HEK293 (cell line): ENCODE results near the gene IRF8.

ENCODE experiments used
- CTCF ChIA-PET: fragments of 350-600 bp; formaldehyde crosslinking; extraction: SDS; loops from one replicate; lab custom pipeline; 2021; ENCODE audit warnings: antibody characterized with exemption; lab: Yijun Ruan, JAX
- POLR2A ChIA-PET: fragments of 300-600 bp; formaldehyde crosslinking; extraction: SDS; loops from one replicate; lab custom pipeline; 2020; ENCODE audit warnings: antibody characterized with exemption, inconsistent platforms; lab: Yijun Ruan, JAX
- H3K27ac ChIP-seq: fragments of 200-500 bp; sonication (Bioruptor generic); 2 replicates; pipeline ENCODE4 v1.5.1; 2014; ENCODE audit warnings: low read depth, low read length, control low read depth, inconsistent platforms; ENCODE audit errors: extremely low read depth
- H3K36me3 ChIP-seq, 2 experiments: fragments of 200-500 bp in 1 of 2; sonication (Bioruptor generic) in 1 of 2; 1 replicate in 1 of 2; 2 replicates in 1 of 2; pipeline ENCODE4 v1.5.1; 2014 to 2017; ENCODE audit warnings: inconsistent platforms in 2 of 2, low read length in 2 of 2; ENCODE audit not compliant: control insufficient read depth in 2 of 2, insufficient read depth in 1 of 2
- H3K4me1 ChIP-seq: fragments of 200-500 bp; sonication (Bioruptor generic); 2 replicates; pipeline ENCODE4 v1.5.1; 2014; ENCODE audit warnings: mild to moderate bottlenecking, low read length, inconsistent platforms; ENCODE audit not compliant: control insufficient read depth, insufficient read depth
- H3K4me3 ChIP-seq: 2 replicates; pipeline ENCODE4 v1.5.1; 2011; ENCODE audit warnings: low read depth, mild to moderate bottlenecking, control low read depth, low read length, moderate library complexity
- H3K9me3 ChIP-seq: fragments of 200-500 bp; sonication (Bioruptor generic); 2 replicates; pipeline ENCODE4 v1.5.1; 2014; ENCODE audit warnings: low read depth, low read length, inconsistent platforms; ENCODE audit not compliant: control insufficient read depth, insufficient read depth
- CTCF ChIP-seq: fragments of 450-650 bp; formaldehyde crosslinking; IDR thresholded peaks from 2 replicates; pipeline ENCODE4 v1.5.1; 2016; ENCODE audit warnings: missing biosample characterization, missing genetic modification characterization
- GLI4 ChIP-seq: fragments of 450-650 bp; formaldehyde crosslinking; IDR thresholded peaks from 2 replicates; pipeline ENCODE4 v1.5.1; 2016; ENCODE audit warnings: missing biosample characterization, missing genetic modification characterization
- GLIS1 ChIP-seq: fragments of 450-650 bp; formaldehyde crosslinking; IDR thresholded peaks from 2 replicates; pipeline ENCODE4 v1.5.1; 2016; ENCODE audit warnings: missing biosample characterization, missing genetic modification characterization
- MYNN ChIP-seq: fragments of 450-650 bp; formaldehyde crosslinking; IDR thresholded peaks from 2 replicates; pipeline ENCODE4 v1.5.1; 2016; ENCODE audit warnings: missing biosample characterization, missing genetic modification characterization, borderline replicate concordance
- PRDM1 ChIP-seq: fragments of 450-650 bp; formaldehyde crosslinking; IDR thresholded peaks from 2 replicates; pipeline ENCODE4; 2016; ENCODE audit warnings: missing biosample characterization, missing genetic modification characterization
- TRIM28 ChIP-seq: IDR thresholded peaks from 2 replicates; pipeline ENCODE4 v1.6.1; 2011; ENCODE audit warnings: low read length, control low read depth, borderline replicate concordance
- WT1 ChIP-seq: fragments of 450-650 bp; formaldehyde crosslinking; IDR thresholded peaks from 2 replicates; pipeline ENCODE4 v1.5.1; 2016; ENCODE audit warnings: missing biosample characterization, missing genetic modification characterization
- YY2 ChIP-seq: fragments of 450-650 bp; formaldehyde crosslinking; IDR thresholded peaks from 2 replicates; pipeline ENCODE4 v1.5.1; 2016; ENCODE audit warnings: missing biosample characterization, missing genetic modification characterization
- ZNF10 ChIP-seq: fragments of 450-650 bp; formaldehyde crosslinking; IDR thresholded peaks from 2 replicates; pipeline ENCODE4 v1.5.1; 2017; ENCODE audit warnings: missing biosample characterization, missing genetic modification characterization
- ZNF133 ChIP-seq: fragments of 450-650 bp; formaldehyde crosslinking; IDR thresholded peaks from 2 replicates; pipeline ENCODE4 v1.5.1; 2016; ENCODE audit warnings: missing biosample characterization, missing genetic modification characterization
- ZNF341 ChIP-seq: fragments of 450-650 bp; formaldehyde crosslinking; IDR thresholded peaks from 2 replicates; pipeline ENCODE4; 2016; ENCODE audit warnings: low read depth, missing biosample characterization, missing genetic modification characterization
- ZNF354C ChIP-seq: fragments of 450-650 bp; formaldehyde crosslinking; IDR thresholded peaks from 2 replicates; pipeline ENCODE4 v1.5.1; 2016; ENCODE audit warnings: missing biosample characterization, missing genetic modification characterization, low read depth, borderline replicate concordance
- ZNF362 ChIP-seq: fragments of 450-650 bp; formaldehyde crosslinking; IDR thresholded peaks from 2 replicates; pipeline ENCODE4 v1.5.1; 2016; ENCODE audit warnings: missing biosample characterization, missing genetic modification characterization
- ZNF513 ChIP-seq: fragments of 450-650 bp; IDR thresholded peaks from 2 replicates; pipeline ENCODE4 v1.5.1; 2018; ENCODE audit warnings: missing biosample characterization, missing genetic modification characterization
- ZNF571 ChIP-seq: fragments of 450-650 bp; formaldehyde crosslinking; IDR thresholded peaks from 2 replicates; pipeline ENCODE4 v1.5.0; 2017; ENCODE audit warnings: missing biosample characterization, missing genetic modification characterization
- ZNF600 ChIP-seq: fragments of 450-650 bp; formaldehyde crosslinking; IDR thresholded peaks from 2 replicates; pipeline ENCODE4 v1.5.1; 2016; ENCODE audit warnings: missing biosample characterization, missing genetic modification characterization
- ZNF610 ChIP-seq: fragments of 450-650 bp; formaldehyde crosslinking; IDR thresholded peaks from 2 replicates; pipeline ENCODE4 v1.5.1; 2016; ENCODE audit warnings: missing biosample characterization, missing genetic modification characterization, borderline replicate concordance
- ZNF623 ChIP-seq: fragments of 450-650 bp; formaldehyde crosslinking; IDR thresholded peaks from 2 replicates; pipeline ENCODE4 v1.5.1; 2016; ENCODE audit warnings: missing biosample characterization, missing genetic modification characterization
- ZNF670 ChIP-seq: fragments of 450-650 bp; formaldehyde crosslinking; IDR thresholded peaks from 2 replicates; pipeline ENCODE4 v1.5.1; 2016; ENCODE audit warnings: missing biosample characterization, missing genetic modification characterization, low read depth
- ZNF791 ChIP-seq: fragments of 450-650 bp; formaldehyde crosslinking; IDR thresholded peaks from 2 replicates; pipeline ENCODE4 v1.5.1; 2016; ENCODE audit warnings: missing biosample characterization, missing genetic modification characterization

IRF8 gene

GRCh38 chr16:85892760-85893159 lies 6.2 kb upstream of the IRF8 start:
- Histone ChIP-seq H3K27ac (no peak overlapping the region), H3K4me1 (no peaks in the 10 kb centered on the region), H3K4me3 (no peak overlapping the region), H3K36me3 (no peaks in the 10 kb centered on the region), H3K9me3 (no peaks in the 10 kb centered on the region)
- TF ChIP-seq WT1 (tag by site-specific recombination) (no peak), ZNF571 (tag by site-specific recombination) (no peak)
- ChIA-PET CTCF (interaction anchor here (1.5 kb wide), 1 partner anchor 71 kb away, joined by 5 read pairs; no protein-coding TSS in a partner anchor), POLR2A (no interaction called here)

GRCh38 chr16:85894266-85894665 lies 4.7 kb upstream of the IRF8 start:
- ChIA-PET CTCF (interaction anchor here (0.6 to 1.5 kb wide), 3 partner anchors 73 to 122 kb away, joined by 3 to 5 read pairs (median 3); no protein-coding TSS in a partner anchor), POLR2A (interaction anchor here (0.5 kb wide), 1 partner anchor 409 kb away, joined by 3 read pairs; no protein-coding TSS in a partner anchor)
- Histone ChIP-seq H3K4me3 (no peak overlapping the region), H3K4me1 (no peaks in the 10 kb centered on the region; the same call in 1 of the 2 replicates), H3K9me3 (no peaks in the 10 kb centered on the region), H3K36me3 (no peaks in the 10 kb centered on the region), H3K27ac (no peak overlapping the region)
- TF ChIP-seq CTCF (tag by site-specific recombination), result 0 out of 2 replicates have a peak, but pooled peaks have one; percentile 13
- no peak for TF ChIP-seq ZNF133

- no peaks in the 10 kb centered on the region for H3K9me3 ChIP-seq
- TF ChIP-seq ZNF354C (tag by site-specific recombination) (no peak), CTCF (tag by site-specific recombination) (0 out of 2 replicates have a peak, but pooled peaks have one; percentile 19), GLI4 (tag by site-specific recombination) (no peak), YY2 (no peak), ZNF10 (tag by site-specific recombination) (peak; percentile 71; the same call in 1 of the 2 replicates), ZNF600 (0 out of 2 replicates have a peak, but pooled peaks have one; percentile 24), ZNF341 (tag by site-specific recombination) (no peak), ZNF791 (tag by site-specific recombination) (no peak), MYNN (no peak), TRIM28 (no peak), ZNF670 (no peak), GLIS1 (tag by site-specific recombination) (no peak), ZNF610 (tag by site-specific recombination) (no peak), ZNF362 (tag by site-specific recombination) (no peak), ZNF513 (tag by site-specific recombination) (no peak), ZNF623 (tag by site-specific recombination) (no peak), PRDM1 (tag by site-specific recombination) (peak; percentile 63)
- POLR2A ChIA-PET, result no interaction called here
- H3K36me3 ChIP-seq, result no peaks in the 10 kb centered on the region
- CTCF ChIA-PET, result interaction anchor here (2.9 kb wide), 1 partner anchor 76 kb away, joined by 15 read pairs; no protein-coding TSS in a partner anchor
- H3K4me3 ChIP-seq, result no peak overlapping the region
- no peaks in the 10 kb centered on the region; the same call in 1 of the 2 replicates for H3K4me1 ChIP-seq
- no peak overlapping the region for H3K27ac ChIP-seq
These were observed 1.6 kb upstream of the IRF8 start for GRCh38 chr16:85897382-85897781.
